IMR-90 (cell line): ENCODE data around the gene ACAP2. TPM values are rescaled to one million over a fixed set of nuclear protein-coding genes. Genes with fewer than 3 reads are reported as not detected.

Source experiments
- ATAC-seq: fragments of 200-7000 bp; cut with Tn5 transposase; 2 replicates; pipeline ENCODE4 v1.9.1; 2020; ENCODE audit warnings: low read depth, mild to moderate bottlenecking, moderate library complexity
- BruUV-seq: library from RNA; stranded (reverse); fragments of 400-500 nt; replicated peaks from 2 replicates; lab custom pipeline; 2021; lab: Mats Ljungman, UMichigan
- CTCF ChIA-PET: fragments of 300-600 bp; formaldehyde crosslinking; extraction: SDS; loops from one replicate; lab custom pipeline; 2021; ENCODE audit warnings: antibody characterized with exemption; lab: Yijun Ruan, JAX
- POLR2A ChIA-PET: fragments of 300-600 bp; sonication (Branson Sonifier 250); formaldehyde crosslinking; loops from one replicate; lab custom pipeline; 2022; ENCODE audit warnings: antibody characterized with exemption; ENCODE audit not compliant: unreplicated experiment; lab: Charles Lee
- DNase-seq: peaks from one replicate; pipeline ENCODE4 v3.0.0; 2013
- H2AFZ ChIP-seq: replicated peaks from 2 replicates; pipeline ENCODE3; 2013; ENCODE audit warnings: low read length, mild to moderate bottlenecking; ENCODE audit not compliant: poor library complexity
- H2AK5ac ChIP-seq: 2 replicates; pipeline ENCODE4 v1.6.1; 2013; ENCODE audit warnings: low read depth, low read length, inconsistent platforms
- H2AK9ac ChIP-seq: replicated peaks from 2 replicates; pipeline ENCODE3; 2013; ENCODE audit warnings: mild to moderate bottlenecking, low read depth, low read length, moderate library complexity; ENCODE audit not compliant: poor library complexity
- H2BK120ac ChIP-seq: 2 replicates; pipeline ENCODE4 v1.6.1; 2013; ENCODE audit warnings: low read depth, low read length, inconsistent platforms
- H2BK15ac ChIP-seq: 3 replicates; pipeline ENCODE4 v1.6.1; 2013; ENCODE audit warnings: low read depth, low read length, inconsistent platforms
- H2BK20ac ChIP-seq: 2 replicates; pipeline ENCODE4 v1.6.1; 2013; ENCODE audit warnings: low read depth, mild to moderate bottlenecking, inconsistent platforms, low read length, moderate library complexity
- H2BK5ac ChIP-seq: 2 replicates; pipeline ENCODE4 v1.6.1; 2013; ENCODE audit warnings: mild to moderate bottlenecking, low read depth, low read length, inconsistent platforms; ENCODE audit not compliant: poor library complexity, severe bottlenecking
- H3K14ac ChIP-seq: replicated peaks from 2 replicates; pipeline ENCODE4 v1.6.1; 2013; ENCODE audit warnings: low read depth, low read length, inconsistent platforms
- H3K18ac ChIP-seq: 2 replicates; pipeline ENCODE4 v1.6.1; 2013; ENCODE audit warnings: low read depth, low read length, control low read depth
- H3K23ac ChIP-seq: 2 replicates; pipeline ENCODE4 v1.6.1; 2013; ENCODE audit warnings: low read depth, low read length, inconsistent platforms
- H3K27ac ChIP-seq: 2 replicates; pipeline ENCODE4 v1.5.1; 2013; ENCODE audit warnings: mild to moderate bottlenecking, control low read depth, low read length; ENCODE audit not compliant: insufficient read depth
- H3K27me3 ChIP-seq: 2 replicates; pipeline ENCODE4 v1.6.1; 2013; ENCODE audit warnings: low read length; ENCODE audit not compliant: control insufficient read depth, insufficient read depth
- H3K36me3 ChIP-seq: 2 replicates; pipeline ENCODE4 v1.6.1; 2013; ENCODE audit warnings: low read length, mixed read lengths; ENCODE audit not compliant: control insufficient read depth, insufficient read depth
- H3K4ac ChIP-seq: 2 replicates; pipeline ENCODE4 v1.6.1; 2013; ENCODE audit warnings: low read depth, low read length, inconsistent platforms
- H3K4me1 ChIP-seq: 2 replicates; pipeline ENCODE4 v1.6.1; 2013; ENCODE audit warnings: low read length, mixed read lengths; ENCODE audit not compliant: control insufficient read depth, insufficient read depth
- H3K4me2 ChIP-seq: 2 replicates; pipeline ENCODE4 v1.6.1; 2013; ENCODE audit warnings: low read depth, mild to moderate bottlenecking, control low read depth, low read length, moderate library complexity
- H3K4me3 ChIP-seq: 2 replicates; pipeline ENCODE4 v1.5.1; 2013; ENCODE audit warnings: low read depth, mild to moderate bottlenecking, control low read depth, low read length, moderate library complexity; ENCODE audit not compliant: insufficient read depth
- H3K56ac ChIP-seq: 2 replicates; pipeline ENCODE4 v1.6.1; 2013; ENCODE audit warnings: low read length, inconsistent platforms; ENCODE audit not compliant: insufficient read depth; ENCODE audit errors: extremely low read depth
- H3K79me1 ChIP-seq, 2 experiments: 2 replicates each; pipeline ENCODE4 v1.6.1; 2013; ENCODE audit warnings: low read length in 2 of 2, inconsistent platforms in 1 of 2, low read depth in 1 of 2
- H3K9ac ChIP-seq: 2 replicates; pipeline ENCODE4 v1.6.1; 2013; ENCODE audit warnings: low read depth, low read length, control low read depth
- H3K9me1 ChIP-seq: 2 replicates; pipeline ENCODE4 v1.6.1; 2013; ENCODE audit warnings: low read length, inconsistent platforms; ENCODE audit not compliant: insufficient read depth
- H3K9me3 ChIP-seq: 2 replicates; pipeline ENCODE4 v1.6.1; 2013; ENCODE audit warnings: low read length; ENCODE audit not compliant: control insufficient read depth, insufficient read depth
- H4K20me1 ChIP-seq: 2 replicates; pipeline ENCODE4 v1.6.1; 2013; ENCODE audit warnings: low read length, inconsistent platforms; ENCODE audit not compliant: insufficient read depth
- H4K5ac ChIP-seq: 2 replicates; pipeline ENCODE4 v1.6.1; 2013; ENCODE audit warnings: mild to moderate bottlenecking, low read depth, low read length, control low read depth
- H4K8ac ChIP-seq, 2 experiments: 2 replicates each; pipeline ENCODE4 v1.6.1; 2013; ENCODE audit warnings: low read depth in 2 of 2, low read length in 2 of 2, control low read depth in 1 of 2, inconsistent platforms in 1 of 2
- H4K91ac ChIP-seq: 2 replicates; pipeline ENCODE4 v1.6.1; 2013; ENCODE audit warnings: low read depth, low read length, inconsistent platforms; ENCODE audit not compliant: insufficient read depth
- BHLHE40 ChIP-seq: fragments of 150-350 bp; IDR thresholded peaks from 2 replicates; pipeline ENCODE4 v1.6.1; 2016; ENCODE audit warnings: mild to moderate bottlenecking, low read depth, low read length
- CHD1 ChIP-seq: IDR thresholded peaks from 2 replicates; pipeline ENCODE4 v1.6.1; 2012; ENCODE audit warnings: low read depth, low read length, improper control_type of control experiment
- CTCF ChIP-seq: conservative IDR thresholded peaks from 2 replicates; pipeline ENCODE4 v1.5.1; 2012; ENCODE audit warnings: mild to moderate bottlenecking, low read depth, low read length, improper control_type of control experiment
- ELK1 ChIP-seq: fragments of 150-350 bp; IDR thresholded peaks from 2 replicates; pipeline ENCODE4 v1.6.1; 2016; ENCODE audit warnings: low read depth, mild to moderate bottlenecking, low read length, moderate library complexity, borderline replicate concordance
- FOS ChIP-seq: fragments of 150-350 bp; IDR thresholded peaks from 2 replicates; pipeline ENCODE4 v1.6.1; 2016; ENCODE audit warnings: low read depth, low read length
- MAFK ChIP-seq: IDR thresholded peaks from 2 replicates; pipeline ENCODE4 v1.6.1; 2012; ENCODE audit warnings: low read depth, low read length, improper control_type of control experiment
- NFE2L2 ChIP-seq: fragments of 150-350 bp; IDR thresholded peaks from 2 replicates; pipeline ENCODE4 v1.6.1; 2016; ENCODE audit warnings: low read depth, mild to moderate bottlenecking, low read length
- USF2 ChIP-seq: fragments of 150-350 bp; IDR thresholded peaks from 2 replicates; pipeline ENCODE4 v1.6.1; 2017; ENCODE audit warnings: mild to moderate bottlenecking, antibody characterized with exemption, low read length, low read depth
- WGBS, 2 experiments: methylation state at CpG; one replicate each; pipeline versions ENCODE4 v1.1.5 to v1.1.7; 2013; ENCODE audit warnings: missing lambda C conversion rate in 2 of 2; ENCODE audit not compliant: insufficient read length in 1 of 2; ENCODE audit errors: extremely low coverage in 2 of 2; 5-methylcytosine and 5-hydroxymethylcytosine counted together
- dilution Hi-C: fragments of 300-500 bp; cut with HindIII; formaldehyde crosslinking; loops from one replicate; pipeline ENCODE4 v1.14.3; 2018; ENCODE audit warnings: low sequenced_read_pairs; ENCODE audit not compliant: unreplicated experiment
- in situ Hi-C: fragments of 300-500 bp; cut with MboI; formaldehyde crosslinking; loops from 3 replicates; pipeline ENCODE4 v1.14.3; 2019; ENCODE audit warnings: low sequenced_read_pairs, inconsistent platforms, mixed read lengths
- intact Hi-C: fragments of 100-400 bp; cut with micrococcal nuclease; formaldehyde crosslinking; loops from 2 replicates; pipeline ENCODE4 v1.10.0; 2022
- polyA plus RNA-seq, 3 experiments: library from polyadenylated mRNA; depleted of rRNA; stranded (reverse); fragments of >200 nt; gene quantifications; 2 replicates each; pipeline ENCODE4 v1.2.3, GENCODE V29; 2012; ENCODE audit warnings: low replicate concordance in 1 of 3
- total RNA-seq: library from RNA; depleted of rRNA; stranded (reverse); fragments of >200 nt; gene quantifications from 2 replicates; pipeline ENCODE4 v1.2.3, GENCODE V29; 2012

The ACAP2 gene
- total and polyA plus RNA-seq, 2 of the 4 experiments (the other 2 are of a cell fraction): 11.9 to 35.1 TPM

GRCh38 chr3:195337747-195338146 lies 105.1 kb downstream of the ACAP2 start:
- BruUV-seq: no TSS peak
- Histone ChIP-seq H3K27ac (no peak overlapping the region), H4K8ac (no peak overlapping the region), H2BK5ac (no peak overlapping the region), H3K79me1 (peaks cover 3% of the 10 kb centered on the region in 2 experiments; a peak in 2 of 4 replicates), H3K4me2 (no peak overlapping the region), H3K23ac (no peak overlapping the region), H3K9me1 (0 out of 2 replicates have a peak, but pooled peaks cover 4% of the 10 kb centered on the region), H4K5ac (no peak overlapping the region), H2BK20ac (no peak overlapping the region), H2AK9ac (no peak overlapping the region), H3K4ac (no peak overlapping the region), H2BK15ac (no peak overlapping the region), H3K18ac (no peak overlapping the region), H4K91ac (no peak overlapping the region), H3K4me3 (no peak overlapping the region), H2AFZ (no peak overlapping the region), H3K36me3 (peaks cover 5% of the 10 kb centered on the region; the same call in 1 of the 2 replicates), H2BK120ac (no peak overlapping the region), H2AK5ac (no peak overlapping the region), H3K4me1 (no peaks in the 10 kb centered on the region), H4K20me1 (no peaks in the 10 kb centered on the region), H3K9ac (no peak overlapping the region), H3K14ac (no peak overlapping the region), H3K9me3 (no peaks in the 10 kb centered on the region), H3K56ac (no peak overlapping the region), H3K27me3 (no peaks in the 10 kb centered on the region)
- ChIA-PET POLR2A (no interaction called here), CTCF (no interaction called here)
- intact Hi-C loops: no loop called here
- WGBS, 2 experiments: 100% methylated on average over 1 of the region's 8 CpGs; no CpG with 5 or more reads in 1 of the 2 experiments
- dilution Hi-C loops: no loop called here
- DNase-seq: no peak
- ATAC-seq: no peak
- TF ChIP-seq ELK1 (no peak), FOS (no peak), NFE2L2 (no peak), CHD1 (no peak), CTCF (no peak), MAFK (no peak), BHLHE40 (no peak), USF2 (no peak)
- in situ Hi-C loops: no loop called here
